ENCODE data around the gene THAP8.

THAP8 gene

GRCh38 chr19:36084231-36085009 lies 30.3 kb upstream of the THAP8 start:
- TF ChIP-seq CTCF (IDR thresholded peaks at IDR 0.05; ENCODE audit: low read depth, low read length, missing control alignments) = no peak
- no peak for DNase-seq (ENCODE audit: extremely low read depth, low read depth)
- H3K4me3 ChIP-seq (replicated peaks; ENCODE audit: low read depth, low read length) = no peak overlapping the region

- TF ChIP-seq CTCF (IDR thresholded peaks at IDR 0.05; ENCODE audit: low read depth, low read length, missing control alignments) = no peak
- DNase-seq (ENCODE audit: extremely low read depth, low read depth) = no peak
- H3K4me3 ChIP-seq (replicated peaks; ENCODE audit: low read depth, low read length) = no peak overlapping the region
Measured at GRCh38 chr19:36082916-36083315, 28.8 kb upstream of the THAP8 start.

- no peak for TF ChIP-seq CTCF (IDR thresholded peaks at IDR 0.05; ENCODE audit: low read depth, low read length, missing control alignments)
- DNase-seq (ENCODE audit: extremely low read depth, low read depth) = no peak
- H3K4me3 ChIP-seq (replicated peaks; ENCODE audit: low read depth, low read length) = no peak overlapping the region
Measured at GRCh38 chr19:36081894-36082293, 27.8 kb upstream of the THAP8 start.

GRCh38 chr19:36081385-36081784 lies 27.3 kb upstream of the THAP8 start:
- no peak overlapping the region for H3K4me3 ChIP-seq (replicated peaks; ENCODE audit: low read depth, low read length)
- no peak for TF ChIP-seq CTCF (IDR thresholded peaks at IDR 0.05; ENCODE audit: low read depth, low read length, missing control alignments)

GRCh38 chr19:36079389-36079945 lies 25.4 kb upstream of the THAP8 start:
- no peak overlapping the region for H3K4me3 ChIP-seq (replicated peaks; ENCODE audit: low read depth, low read length)
- TF ChIP-seq CTCF (IDR thresholded peaks at IDR 0.05; ENCODE audit: low read depth, low read length, missing control alignments) = no peak
- DNase-seq (ENCODE audit: extremely low read depth, low read depth) = no peak

More at GRCh38 chr19:36081385-36081784, 27.3 kb upstream of the THAP8 start:
- DNase-seq (ENCODE audit: extremely low read depth, low read depth) = no peak

- no peak for TF ChIP-seq CTCF (IDR thresholded peaks at IDR 0.05; ENCODE audit: low read depth, low read length, missing control alignments)
- DNase-seq (ENCODE audit: extremely low read depth, low read depth) = no peak
- H3K4me3 ChIP-seq (replicated peaks; ENCODE audit: low read depth, low read length) = no peak overlapping the region
Measured at GRCh38 chr19:36073121-36073876, 19.2 kb upstream of the THAP8 start.

All from HFF-Myc (cell line).